Left lung (tissue), 14 donors: Measurements from ENCODE around the gene PSMD13. TPM values are rescaled to one million over a fixed set of nuclear protein-coding genes. Genes with fewer than 3 reads are reported as not detected.
"Not testable (repeated sequence)": the region's sequence is repeated elsewhere in the genome, so short reads cannot be mapped to it uniquely, and the experiment has no call there.

Experiments used
- ATAC-seq: fragments of 200-7000 bp; cut with Tn5 transposase; one replicate; pipeline ENCODE4 v1.9.1; 2020; ENCODE audit warnings: moderate library complexity
- DNase-seq, 4 donors: peaks; one replicate each; pipeline ENCODE4 v3.0.0-alpha.2; 2013 to 2020
- H3K27ac ChIP-seq, 2 donors: fragments of 200-600 bp; sonication (generic) in 1 of 2; one replicate each; pipeline versions ENCODE4 v1.5.0 to v1.8.0; 2020 to 2021
- H3K27me3 ChIP-seq, 2 donors: fragments of 200-600 bp; sonication (generic) in 1 of 2; one replicate each; pipeline versions ENCODE4 v1.5.0 to v1.8.0; 2020 to 2021
- H3K36me3 ChIP-seq, 2 donors: fragments of 200-600 bp; sonication (generic) in 1 of 2; one replicate each; pipeline versions ENCODE4 v1.5.0 to v1.8.0; 2020 to 2021
- H3K4me1 ChIP-seq, 2 donors: fragments of 200-600 bp; one replicate each; pipeline ENCODE4 v1.8.0; 2021
- H3K4me3 ChIP-seq, 2 donors: fragments of 200-600 bp; sonication (generic) in 1 of 2; one replicate each; pipeline versions ENCODE4 v1.5.0 to v1.8.0; 2020 to 2021; ENCODE audit warnings: mild to moderate bottlenecking in 1 of 2
- H3K9me3 ChIP-seq, 2 donors: fragments of 200-600 bp; sonication (generic) in 1 of 2; one replicate each; pipeline versions ENCODE4 v1.5.0 to v1.8.0; 2020 to 2021
- intact Hi-C, 2 donors: fragments of 100-400 bp; cut with DNase I; formaldehyde crosslinking; loops; one replicate each; pipeline versions ENCODE4 v1.11.2 to v1.14.2; 2022
- long read RNA-seq, 12 donors: library from polyadenylated mRNA in 2 of 12; unstranded in 2 of 12; transcript quantifications; one replicate each; pipeline ENCODE4 v2.0.0 and lab custom pipeline, GENCODE V29; 2019 to 2026
- polyA plus RNA-seq, 6 donors: library from polyadenylated mRNA; unstranded; fragments of 120-200 nt; gene quantifications; one replicate each; pipeline ENCODE4 v1.2.1, GENCODE V29; 2013; ENCODE audit not compliant: insufficient read length in 6 of 6
- total RNA-seq, 2 donors: library from RNA; stranded (reverse); fragmentation: NEBNext Ultra II Directional; extraction: Animal tissue kit (Norgen Biotek cat#: 25700); gene quantifications; one replicate each; pipeline ENCODE4 v1.2.1, GENCODE V29; 2021
- TF ChIP-seq, protein P1 (sequence below), 2 donors: fragments of 200-600 bp; sonication (generic) in 1 of 2; IDR thresholded peaks; one replicate each; pipeline versions ENCODE4 v1.5.0 to v1.8.0; 2021; ENCODE audit warnings: antibody characterized with exemption in 2 of 2
- donor health status: DM: no; HTN: yes; CAD: no.
- donor health status: DM: no; HTN: no; CAD: no.

The PSMD13 gene
- total RNA-seq: 100 to 1,000 TPM in 1 of 2 donors, 10 to 100 TPM in 1; 78.0 to 131 TPM
- polyA plus RNA-seq: 100 to 1,000 TPM; 132 to 157 (median 151) TPM
- long read RNA-seq, donor 1, transcript PSMD13-212 (13 exons, 1,991 nt): major isoform, 41 of 79 reads
- long read RNA-seq, donor 1, transcript PSMD13-210 (2 exons, 507 nt): minor isoform, 5 of 79 reads
- long read RNA-seq, donor 1, transcript PSMD13-207 (1 exons, 2,200 nt): minor isoform, 15 of 79 reads
- long read RNA-seq, donor 1, partial matches to known transcripts: 15 of 79 reads
- long read RNA-seq, donor 1, other reads (novel, unspliced or antisense): 0 of 79 reads
- long read RNA-seq, donor 2, transcript PSMD13-207 (1 exons, 2,200 nt): minor isoform, 11 of 56 reads
- long read RNA-seq, donor 2, transcript PSMD13-212 (13 exons, 1,991 nt): major isoform, 35 of 56 reads
- long read RNA-seq, donor 2, partial matches to known transcripts: 7 of 56 reads
- long read RNA-seq, donor 2, other reads (novel, unspliced or antisense): 0 of 56 reads
- long read RNA-seq, donor 3, transcript PSMD13-207 (1 exons, 2,200 nt): minor isoform, 7 of 39 reads
- long read RNA-seq, donor 3, transcript PSMD13-212 (13 exons, 1,991 nt): major isoform, 27 of 39 reads
- long read RNA-seq, donor 3, partial matches to known transcripts: 0 of 39 reads
- long read RNA-seq, donor 3, other reads (novel, unspliced or antisense): 0 of 39 reads
- long read RNA-seq, donor 4, transcript PSMD13-212 (13 exons, 1,991 nt): major isoform, 79 of 85 reads
- long read RNA-seq, donor 4, partial matches to known transcripts: 1 of 85 reads
- long read RNA-seq, donor 4, other reads (novel, unspliced or antisense): 3 of 85 reads
- long read RNA-seq, donor 5, transcript PSMD13-212 (13 exons, 1,991 nt): major isoform, 38 of 54 reads
- long read RNA-seq, donor 5, transcript PSMD13-207 (1 exons, 2,200 nt): minor isoform, 10 of 54 reads
- long read RNA-seq, donor 5, partial matches to known transcripts: 5 of 54 reads
- long read RNA-seq, donor 5, other reads (novel, unspliced or antisense): 0 of 54 reads
- long read RNA-seq, donor 6, transcript PSMD13-207 (1 exons, 2,200 nt): minor isoform, 15 of 63 reads
- long read RNA-seq, donor 6, transcript PSMD13-212 (13 exons, 1,991 nt): major isoform, 44 of 63 reads
- long read RNA-seq, donor 6, partial matches to known transcripts: 0 of 63 reads
- long read RNA-seq, donor 6, other reads (novel, unspliced or antisense): 0 of 63 reads
- long read RNA-seq, donor 7, transcript PSMD13-207 (1 exons, 2,200 nt): minor isoform, 7 of 51 reads
- long read RNA-seq, donor 7, transcript PSMD13-212 (13 exons, 1,991 nt): major isoform, 36 of 51 reads
- long read RNA-seq, donor 7, partial matches to known transcripts: 5 of 51 reads
- long read RNA-seq, donor 7, other reads (novel, unspliced or antisense): 0 of 51 reads
- long read RNA-seq, donor 8, transcript PSMD13-212 (13 exons, 1,991 nt): major isoform, 28 of 45 reads
- long read RNA-seq, donor 8, partial matches to known transcripts: 11 of 45 reads
- long read RNA-seq, donor 8, other reads (novel, unspliced or antisense): 0 of 45 reads
- long read RNA-seq, donor 9, partial matches to known transcripts: 0 of 3 reads
- long read RNA-seq, donor 9, other reads (novel, unspliced or antisense): 0 of 3 reads
- long read RNA-seq, donor 10, transcript PSMD13-202 (12 exons, 1,489 nt): minor isoform, 5 of 232 reads
- long read RNA-seq, donor 10, transcript PSMD13-212 (13 exons, 1,991 nt): major isoform, 204 of 232 reads
- long read RNA-seq, donor 10, partial matches to known transcripts: 3 of 232 reads
- long read RNA-seq, donor 10, other reads (novel, unspliced or antisense): 18 of 232 reads
- long read RNA-seq, donor 11, transcript PSMD13-207 (1 exons, 2,200 nt): minor isoform, 15 of 57 reads
- long read RNA-seq, donor 11, transcript PSMD13-212 (13 exons, 1,991 nt): major isoform, 35 of 57 reads
- long read RNA-seq, donor 11, partial matches to known transcripts: 0 of 57 reads
- long read RNA-seq, donor 11, other reads (novel, unspliced or antisense): 0 of 57 reads
- long read RNA-seq, donor 12, transcript PSMD13-212 (13 exons, 1,991 nt): major isoform, 20 of 34 reads
- long read RNA-seq, donor 12, partial matches to known transcripts: 7 of 34 reads
- long read RNA-seq, donor 12, other reads (novel, unspliced or antisense): 0 of 34 reads

DNA sequence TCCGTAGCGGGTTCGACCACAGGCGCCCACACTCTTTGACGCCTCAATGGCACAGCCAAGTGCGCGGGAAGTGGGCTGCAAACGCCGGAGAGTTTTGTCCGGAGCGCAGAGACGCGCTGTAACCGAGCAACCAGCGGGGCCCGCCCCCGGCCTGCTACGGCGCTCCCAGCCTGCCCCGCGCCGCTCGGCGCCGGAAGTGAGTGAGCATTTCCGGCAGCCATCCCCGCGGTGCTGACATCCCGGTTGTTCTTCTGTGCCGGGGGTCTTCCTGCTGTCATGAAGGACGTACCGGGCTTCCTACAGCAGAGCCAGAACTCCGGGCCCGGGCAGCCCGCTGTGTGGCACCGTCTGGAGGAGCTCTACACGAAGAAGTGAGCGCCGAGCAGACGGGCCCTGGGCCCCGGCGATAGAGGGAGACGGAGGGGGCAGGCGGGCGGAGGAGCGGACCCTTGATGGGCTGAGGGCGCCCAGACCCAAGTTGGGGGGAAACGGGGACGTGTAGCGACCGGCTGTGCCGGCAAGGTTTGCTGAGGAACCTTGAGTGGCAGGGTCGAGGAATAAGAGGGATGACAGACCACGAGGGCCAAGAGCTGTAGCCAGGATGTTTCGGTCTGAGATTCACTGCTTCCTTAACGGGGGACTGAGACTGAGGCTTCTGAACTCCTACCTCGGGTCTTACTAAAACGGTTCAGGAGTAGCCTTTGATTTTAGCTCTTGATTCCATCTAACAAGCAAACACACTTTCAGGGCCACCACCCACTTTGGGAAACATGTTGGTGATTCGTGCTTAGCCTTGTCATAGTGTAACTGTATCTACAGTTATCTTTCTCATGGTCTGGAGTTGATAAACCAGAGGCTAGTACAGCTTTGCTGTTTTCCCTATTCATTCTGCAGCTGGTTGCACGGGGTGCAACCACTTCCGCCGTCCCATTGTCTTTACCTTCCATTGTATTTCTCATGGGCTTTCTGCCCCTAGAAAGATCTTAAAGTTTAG, at the start of gene PSMD13:
Gene PSMD13, plus strand, starts transcription at position 203 of the 994 bp plus-strand sequence. Its CDS starts 74 bp downstream, at position 277.
- no peaks in the 10 kb centered on the region for H3K9me3 ChIP-seq
- TF ChIP-seq, protein P1, sequence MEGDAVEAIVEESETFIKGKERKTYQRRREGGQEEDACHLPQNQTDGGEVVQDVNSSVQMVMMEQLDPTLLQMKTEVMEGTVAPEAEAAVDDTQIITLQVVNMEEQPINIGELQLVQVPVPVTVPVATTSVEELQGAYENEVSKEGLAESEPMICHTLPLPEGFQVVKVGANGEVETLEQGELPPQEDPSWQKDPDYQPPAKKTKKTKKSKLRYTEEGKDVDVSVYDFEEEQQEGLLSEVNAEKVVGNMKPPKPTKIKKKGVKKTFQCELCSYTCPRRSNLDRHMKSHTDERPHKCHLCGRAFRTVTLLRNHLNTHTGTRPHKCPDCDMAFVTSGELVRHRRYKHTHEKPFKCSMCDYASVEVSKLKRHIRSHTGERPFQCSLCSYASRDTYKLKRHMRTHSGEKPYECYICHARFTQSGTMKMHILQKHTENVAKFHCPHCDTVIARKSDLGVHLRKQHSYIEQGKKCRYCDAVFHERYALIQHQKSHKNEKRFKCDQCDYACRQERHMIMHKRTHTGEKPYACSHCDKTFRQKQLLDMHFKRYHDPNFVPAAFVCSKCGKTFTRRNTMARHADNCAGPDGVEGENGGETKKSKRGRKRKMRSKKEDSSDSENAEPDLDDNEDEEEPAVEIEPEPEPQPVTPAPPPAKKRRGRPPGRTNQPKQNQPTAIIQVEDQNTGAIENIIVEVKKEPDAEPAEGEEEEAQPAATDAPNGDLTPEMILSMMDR (IDR thresholded peaks at IDR 0.05): no peak
- H3K4me3 ChIP-seq: peak within 1 kb of the TSS; percentile 97 to 99
- ATAC-seq (peak; percentile 96), DNase-seq (peak in 3 of 4 donors; percentile 88 to 96 (median 93))
- intact Hi-C loops: no loop called here
- peaks cover 0 to 35% of the 10 kb centered on the region in 2 donors for H3K36me3 ChIP-seq
- no peaks in the 10 kb centered on the region for H3K27me3 ChIP-seq
- peaks cover 12 to 33% of the 10 kb centered on the region in 2 donors for H3K4me1 ChIP-seq
- peak within 1 kb of the TSS; percentile 93 to 99 for H3K27ac ChIP-seq

DNA sequence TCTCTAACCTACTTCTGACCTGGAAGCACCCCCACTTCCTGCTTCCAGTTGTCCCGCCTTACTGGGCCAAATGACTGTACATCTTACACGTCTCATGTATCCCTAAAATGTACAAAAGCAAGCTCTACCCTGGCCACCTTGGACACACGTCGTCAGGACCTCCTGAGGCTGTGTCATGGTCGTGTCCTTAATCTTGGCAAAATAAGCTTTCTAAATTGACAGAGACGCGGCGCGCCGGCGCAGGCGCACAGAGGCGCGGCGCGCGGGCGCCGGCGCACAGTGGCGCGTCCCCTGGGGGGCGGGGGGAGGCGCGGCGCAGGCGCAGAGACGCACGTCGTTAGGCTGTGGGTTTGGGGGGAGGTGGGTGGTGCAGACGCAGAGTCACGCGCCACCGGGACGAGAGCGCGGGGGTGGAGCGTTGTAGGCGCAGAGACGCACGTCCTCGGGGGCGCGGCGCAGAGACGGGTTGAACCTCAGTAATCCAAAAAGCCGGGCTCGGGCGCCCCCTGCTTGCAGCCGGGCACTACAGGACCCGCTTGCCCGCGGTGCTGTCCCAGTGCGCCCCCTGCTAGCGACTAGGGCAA, 47.5 kb upstream of the PSMD13 start:
- not testable (repeated sequence) for H3K36me3 ChIP-seq
- ATAC-seq: peak; percentile 28
- DNase-seq: peak in 1 of 4 donors; percentile 76

DNA sequence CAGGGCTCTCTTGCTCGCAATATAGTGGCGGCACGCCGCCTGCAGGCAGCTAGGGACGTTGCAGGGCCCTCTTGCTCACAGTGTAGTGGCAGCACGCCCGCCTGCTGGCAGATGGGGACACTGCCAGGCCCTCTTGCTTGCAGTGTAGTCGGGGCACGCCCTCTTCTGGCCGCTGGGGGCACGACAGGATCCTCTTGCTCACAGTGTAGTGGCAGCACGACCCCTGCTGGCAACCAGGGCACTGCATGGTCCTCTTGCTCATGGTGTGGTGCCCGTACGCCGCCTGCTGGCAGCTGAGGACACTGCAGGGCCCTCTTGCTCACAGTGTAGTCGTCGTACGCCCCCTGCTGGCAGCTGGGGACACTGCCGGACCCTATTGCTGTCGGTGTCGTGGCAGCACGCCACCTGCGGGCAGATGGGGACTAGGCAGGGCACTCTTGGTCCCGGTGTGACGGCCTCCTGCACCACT, 46.9 kb upstream of the PSMD13 start:
- DNase-seq: peak in 2 of 4 donors; percentile 35 to 77

More for the DNA sequence above, 47.5 kb upstream of the PSMD13 start:
- H3K27ac ChIP-seq, H3K4me3 ChIP-seq, intact Hi-C loops, H3K4me1 ChIP-seq, H3K9me3 ChIP-seq, H3K27me3 ChIP-seq: not testable (repeated sequence)

DNA sequence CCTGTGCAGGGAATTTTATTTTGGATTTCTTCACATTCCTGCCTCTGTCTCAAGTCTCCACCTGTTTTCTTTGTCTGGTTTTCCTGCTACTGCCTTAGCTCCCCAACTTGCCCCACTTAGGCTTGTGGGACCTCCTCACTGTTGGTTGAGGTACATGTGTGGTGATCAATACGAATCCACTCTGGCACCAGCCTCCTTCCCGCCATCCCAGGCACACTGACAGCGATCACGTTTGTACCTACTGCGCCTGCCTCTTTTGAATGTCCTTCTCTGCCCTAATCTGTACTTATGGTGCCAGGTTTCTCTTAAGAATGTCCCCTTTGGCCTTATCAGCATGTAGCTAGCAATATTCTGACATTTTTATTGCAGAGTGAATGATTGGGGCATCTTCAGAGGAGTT, 46.2 kb upstream of the PSMD13 start:
- H3K27me3 ChIP-seq, H3K9me3 ChIP-seq, H3K36me3 ChIP-seq, H3K27ac ChIP-seq, H3K4me3 ChIP-seq, H3K4me1 ChIP-seq, intact Hi-C loops, DNase-seq, ATAC-seq: not testable (repeated sequence)

More for the DNA sequence above, 46.9 kb upstream of the PSMD13 start:
- H3K4me3 ChIP-seq, H3K36me3 ChIP-seq, intact Hi-C loops, H3K9me3 ChIP-seq, H3K27me3 ChIP-seq, H3K4me1 ChIP-seq, H3K27ac ChIP-seq: not testable (repeated sequence)
- TF ChIP-seq, protein P1 (IDR thresholded peaks at IDR 0.05): peak in 1 of 2 donors; percentile 34
- ATAC-seq: peak; percentile 77
